DND-41 (cell line): ENCODE data around the gene OR8J1.

Experiments
- ATAC-seq: fragments of 200-7000 bp; cut with Tn5 transposase; 3 replicates; pipeline ENCODE4 v1.9.1; 2021; ENCODE audit warnings: low read depth; ENCODE audit not compliant: insufficient read depth
- DNase-seq: peaks from one replicate; pipeline ENCODE4 v3.0.0-alpha.2; 2020
- H2AFZ ChIP-seq: 2 replicates; pipeline ENCODE4 v1.6.0; 2012; ENCODE audit warnings: low read depth, low read length
- H3K27ac ChIP-seq: 2 replicates; pipeline ENCODE4 v1.5.1; 2012; ENCODE audit warnings: low read length, inconsistent platforms
- H3K27me3 ChIP-seq: fragments of 200-600 bp; sonication (generic); 2 replicates; pipeline ENCODE4 v1.6.0; 2012; ENCODE audit warnings: low read length, mild to moderate bottlenecking, inconsistent platforms; ENCODE audit not compliant: insufficient read depth, poor library complexity
- H3K36me3 ChIP-seq: 2 replicates; pipeline ENCODE4 v1.5.1; 2012; ENCODE audit warnings: low read length, inconsistent platforms; ENCODE audit not compliant: insufficient read depth
- H3K4me1 ChIP-seq: 2 replicates; pipeline ENCODE4 v1.5.1; 2012; ENCODE audit warnings: mild to moderate bottlenecking, low read length; ENCODE audit not compliant: insufficient read depth
- H3K4me2 ChIP-seq: 2 replicates; pipeline ENCODE4 v1.6.0; 2012; ENCODE audit warnings: mild to moderate bottlenecking, moderate library complexity, low read length, inconsistent platforms; ENCODE audit not compliant: insufficient read depth
- H3K4me3 ChIP-seq, 2 experiments: fragments of 200-600 bp in 1 of 2; shearing (Covaris generic) in 1 of 2; 2 replicates each; pipeline ENCODE4 v1.5.1; 2012 to 2016; ENCODE audit warnings: inconsistent platforms in 2 of 2, low read length in 2 of 2, mild to moderate bottlenecking in 2 of 2, low read depth in 1 of 2, moderate library complexity in 1 of 2
- H3K79me2 ChIP-seq: 2 replicates; pipeline ENCODE4 v1.6.0; 2012; ENCODE audit warnings: low read length, inconsistent platforms; ENCODE audit not compliant: insufficient read depth
- H3K9ac ChIP-seq: 2 replicates; pipeline ENCODE4 v1.6.0; 2012; ENCODE audit warnings: low read depth, mild to moderate bottlenecking, inconsistent platforms, low read length, moderate library complexity
- H3K9me3 ChIP-seq: 2 replicates; pipeline ENCODE4 v1.5.1; 2012; ENCODE audit warnings: low read length, moderate library complexity, mild to moderate bottlenecking, inconsistent platforms; ENCODE audit not compliant: insufficient read depth, severe bottlenecking
- H4K20me1 ChIP-seq: 2 replicates; pipeline ENCODE4 v1.6.0; 2012; ENCODE audit warnings: low read length; ENCODE audit not compliant: insufficient read depth
- CTCF ChIP-seq: IDR thresholded peaks from 2 replicates; pipeline ENCODE4 v1.5.1; 2012; ENCODE audit warnings: borderline replicate concordance, low read length, moderate library complexity, mild to moderate bottlenecking; ENCODE audit not compliant: poor library complexity, severe bottlenecking; ENCODE audit errors: extremely low read depth
- EZH2 ChIP-seq: IDR thresholded peaks from 3 replicates; pipeline ENCODE4 v1.6.1; 2012; ENCODE audit warnings: borderline replicate concordance, low read depth, mild to moderate bottlenecking, moderate library complexity, low read length, inconsistent platforms; ENCODE audit not compliant: severe bottlenecking

The OR8J1 gene

GRCh38 chr11:56404393-56404792, 50.3 kb downstream of the OR8J1 start:
- Histone ChIP-seq H3K4me1 (no peaks in the 10 kb centered on the region), H3K4me3 (no peak overlapping the region), H4K20me1 (no peaks in the 10 kb centered on the region), H3K27me3 (no peaks in the 10 kb centered on the region), H3K4me2 (no peak overlapping the region), H2AFZ (no peak overlapping the region), H3K27ac (no peak overlapping the region), H3K79me2 (no peaks in the 10 kb centered on the region), H3K9me3 (no peaks in the 10 kb centered on the region), H3K9ac (no peak overlapping the region), H3K36me3 (no peaks in the 10 kb centered on the region)
- TF ChIP-seq EZH2 (no peak), CTCF (no peak)
- ATAC-seq (no peak), DNase-seq (no peak)

- Histone ChIP-seq H3K4me3 (no peak overlapping the region), H2AFZ (no peak overlapping the region), H3K4me2 (no peak overlapping the region), H4K20me1 (no peaks in the 10 kb centered on the region), H3K27ac (no peak overlapping the region), H3K36me3 (no peaks in the 10 kb centered on the region), H3K27me3 (no peaks in the 10 kb centered on the region), H3K9ac (no peak overlapping the region), H3K4me1 (no peaks in the 10 kb centered on the region), H3K79me2 (no peaks in the 10 kb centered on the region), H3K9me3 (no peaks in the 10 kb centered on the region)
- TF ChIP-seq CTCF (no peak), EZH2 (no peak)
- no peak for ATAC-seq
- DNase-seq: no peak
These were observed 56.7 kb downstream of the OR8J1 start for GRCh38 chr11:56410801-56411200.
